Measurements from ENCODE around the gene TK2.

The TK2 gene

DNA sequence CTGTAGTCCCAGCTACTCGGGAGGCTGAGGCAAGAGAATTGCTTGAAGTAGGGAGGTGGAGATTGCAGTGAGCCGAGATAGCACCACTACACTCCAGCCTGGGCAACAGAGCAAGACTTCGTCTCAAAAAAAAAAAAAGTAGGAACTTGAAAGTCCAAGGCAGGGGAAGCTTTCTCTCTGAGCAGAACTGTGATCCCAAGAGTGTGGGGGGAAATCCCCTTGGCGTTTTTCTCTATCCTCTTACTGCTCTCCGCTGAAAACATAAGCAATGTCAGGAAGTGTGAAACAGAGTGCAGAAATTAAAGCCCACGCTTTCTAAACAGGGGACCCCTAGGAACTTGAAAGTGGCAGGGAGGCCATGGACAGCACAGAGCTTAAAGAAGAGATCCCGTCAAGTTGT, 44.8 kb upstream of the TK2 start:
- Histone ChIP-seq H3K4me2 (ENCODE audit: low read length) (peak overlapping the region; percentile 36; the same call in 1 of the 2 replicates), H3K27ac (ENCODE audit: low read depth, low read length) (no peak overlapping the region)

DNA sequence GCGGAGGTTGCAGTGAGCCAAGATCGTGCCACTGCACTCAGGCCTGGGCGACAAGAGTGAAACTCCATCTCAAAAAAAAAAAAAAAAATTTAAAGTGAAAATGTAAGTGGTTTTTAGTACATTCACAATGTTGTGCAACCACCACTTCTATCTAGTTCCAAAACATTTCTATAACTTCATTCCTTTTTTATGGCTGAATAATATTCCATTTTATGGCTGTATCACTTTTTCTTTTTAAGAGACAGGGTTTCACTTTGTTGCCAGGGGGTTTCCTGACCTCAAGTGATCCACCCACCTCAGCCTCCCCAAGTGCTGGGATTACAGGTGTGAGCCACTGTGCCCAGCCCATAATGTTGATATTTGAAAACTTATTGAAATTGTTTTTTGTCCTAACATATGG, 42.9 kb upstream of the TK2 start:
- TF ChIP-seq EZH2phosphoT487 (IDR thresholded peaks at IDR 0.05; ENCODE audit: borderline replicate concordance, low read length) (no peak), CTCF (IDR thresholded peaks at IDR 0.05; ENCODE audit: low read depth, low read length, poor library complexity, severe bottlenecking) (no peak)
- peaks cover 17% of the 10 kb centered on the region for H3K4me1 ChIP-seq (ENCODE audit: control insufficient read depth, low read length)
- H3K27ac ChIP-seq (ENCODE audit: low read depth, low read length), result no peak overlapping the region
- no peak overlapping the region for H3K4me3 ChIP-seq (ENCODE audit: low read length)
- no peaks in the 10 kb centered on the region for H3K9me2 ChIP-seq (replicated peaks; ENCODE audit: control insufficient read depth, low read length)
- no peaks in the 10 kb centered on the region for H3K79me2 ChIP-seq (ENCODE audit: control insufficient read depth, low read length)
- H3F3A ChIP-seq (ENCODE audit: control insufficient read depth, insufficient read depth), result no peaks in the 10 kb centered on the region
- H3K27me3 ChIP-seq (ENCODE audit: control insufficient read depth, low read length), result peaks cover 26% of the 10 kb centered on the region
- H4K20me1 ChIP-seq (ENCODE audit: control insufficient read depth, insufficient read depth, low read depth, low read length), result no peaks in the 10 kb centered on the region
- no peaks in the 10 kb centered on the region for H3K36me3 ChIP-seq (ENCODE audit: control insufficient read depth, low read length)
- no peak overlapping the region for H3K4me2 ChIP-seq (ENCODE audit: low read length)
- no peaks in the 10 kb centered on the region for H3K9me3 ChIP-seq (ENCODE audit: control insufficient read depth, insufficient read depth, low read length)

More for the DNA sequence above, 44.8 kb upstream of the TK2 start:
- TF ChIP-seq EZH2phosphoT487 (IDR thresholded peaks at IDR 0.05; ENCODE audit: borderline replicate concordance, low read length) (no peak), CTCF (IDR thresholded peaks at IDR 0.05; ENCODE audit: low read depth, low read length, poor library complexity, severe bottlenecking) (no peak)
- Histone ChIP-seq H3K27me3 (ENCODE audit: control insufficient read depth, low read length) (peaks cover 39% of the 10 kb centered on the region), H3K4me1 (ENCODE audit: control insufficient read depth, low read length) (peaks cover 19% of the 10 kb centered on the region), H3K9me3 (ENCODE audit: control insufficient read depth, insufficient read depth, low read length) (no peaks in the 10 kb centered on the region), H3F3A (ENCODE audit: control insufficient read depth, insufficient read depth) (no peaks in the 10 kb centered on the region), H3K79me2 (ENCODE audit: control insufficient read depth, low read length) (no peaks in the 10 kb centered on the region), H4K20me1 (ENCODE audit: control insufficient read depth, insufficient read depth, low read depth, low read length) (no peaks in the 10 kb centered on the region), H3K4me3 (ENCODE audit: low read length) (no peak overlapping the region), H3K36me3 (ENCODE audit: control insufficient read depth, low read length) (no peaks in the 10 kb centered on the region), H3K9me2 (replicated peaks; ENCODE audit: control insufficient read depth, low read length) (no peaks in the 10 kb centered on the region)

DNA sequence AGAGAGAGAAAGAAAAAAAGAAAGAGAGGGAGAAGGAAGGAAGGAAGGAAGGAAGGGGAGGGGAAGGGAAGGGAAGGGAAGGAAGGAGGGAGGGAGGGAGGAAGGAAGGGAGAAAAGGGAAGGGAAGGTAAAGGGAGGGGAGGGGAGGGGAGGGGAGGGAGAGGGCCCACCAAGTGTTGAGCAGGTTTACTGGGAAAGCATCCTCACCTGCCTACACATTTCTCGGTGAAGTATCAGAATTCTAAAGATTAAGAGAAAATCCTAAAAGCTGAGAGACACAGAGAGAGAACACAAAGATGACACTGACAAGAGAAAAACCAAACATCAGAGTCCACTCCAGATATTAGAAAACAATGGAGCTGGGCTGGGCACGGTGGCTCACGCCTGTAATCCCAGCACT, 42.3 kb upstream of the TK2 start:
- no peak overlapping the region for H3K4me3 ChIP-seq (ENCODE audit: low read length)
- no peaks in the 10 kb centered on the region for H4K20me1 ChIP-seq (ENCODE audit: control insufficient read depth, insufficient read depth, low read depth, low read length)
- H3K27ac ChIP-seq (ENCODE audit: low read depth, low read length), result no peak overlapping the region
- H3K9me3 ChIP-seq (ENCODE audit: control insufficient read depth, insufficient read depth, low read length), result no peaks in the 10 kb centered on the region
- H3K9me2 ChIP-seq (replicated peaks; ENCODE audit: control insufficient read depth, low read length), result no peaks in the 10 kb centered on the region
- no peaks in the 10 kb centered on the region for H3F3A ChIP-seq (ENCODE audit: control insufficient read depth, insufficient read depth)
- peaks cover 17% of the 10 kb centered on the region for H3K4me1 ChIP-seq (ENCODE audit: control insufficient read depth, low read length)
- TF ChIP-seq CTCF (IDR thresholded peaks at IDR 0.05; ENCODE audit: low read depth, low read length, poor library complexity, severe bottlenecking) (no peak), EZH2phosphoT487 (IDR thresholded peaks at IDR 0.05; ENCODE audit: borderline replicate concordance, low read length) (no peak)
- no peaks in the 10 kb centered on the region for H3K79me2 ChIP-seq (ENCODE audit: control insufficient read depth, low read length)
- no peaks in the 10 kb centered on the region for H3K36me3 ChIP-seq (ENCODE audit: control insufficient read depth, low read length)
- no peak overlapping the region for H3K4me2 ChIP-seq (ENCODE audit: low read length)
- peaks cover 26% of the 10 kb centered on the region for H3K27me3 ChIP-seq (ENCODE audit: control insufficient read depth, low read length)

DNA sequence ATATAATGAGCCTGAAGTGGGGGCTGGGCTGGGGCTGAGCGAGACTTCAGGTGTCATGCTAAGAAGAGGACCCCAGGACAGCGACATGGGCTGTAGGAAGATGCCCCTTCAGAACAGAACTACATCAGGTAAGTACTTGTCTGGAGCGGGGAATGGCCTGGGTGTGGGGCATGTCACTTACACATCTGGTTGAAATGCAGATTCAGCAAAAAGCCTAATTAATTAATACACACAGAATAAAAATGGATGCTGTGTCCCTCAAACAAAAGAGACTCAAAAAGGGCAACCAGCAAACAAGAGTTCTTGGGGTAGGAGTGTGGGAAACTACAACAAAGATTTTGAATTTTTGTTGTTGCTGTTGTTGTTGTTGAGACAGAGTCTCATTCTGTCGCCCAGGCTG, 41.1 kb upstream of the TK2 start:
- Histone ChIP-seq H3K4me3 (ENCODE audit: low read length) (no peak overlapping the region), H4K20me1 (ENCODE audit: control insufficient read depth, insufficient read depth, low read depth, low read length) (no peaks in the 10 kb centered on the region), H3K9me3 (ENCODE audit: control insufficient read depth, insufficient read depth, low read length) (no peaks in the 10 kb centered on the region), H3K36me3 (ENCODE audit: control insufficient read depth, low read length) (no peaks in the 10 kb centered on the region), H3F3A (ENCODE audit: control insufficient read depth, insufficient read depth) (no peaks in the 10 kb centered on the region), H3K79me2 (ENCODE audit: control insufficient read depth, low read length) (no peaks in the 10 kb centered on the region), H3K4me2 (ENCODE audit: low read length) (no peak overlapping the region), H3K27me3 (ENCODE audit: control insufficient read depth, low read length) (peaks cover 26% of the 10 kb centered on the region), H3K4me1 (ENCODE audit: control insufficient read depth, low read length) (peaks cover 17% of the 10 kb centered on the region), H3K9me2 (replicated peaks; ENCODE audit: control insufficient read depth, low read length) (no peaks in the 10 kb centered on the region), H3K27ac (ENCODE audit: low read depth, low read length) (no peak overlapping the region)
- TF ChIP-seq EZH2phosphoT487 (IDR thresholded peaks at IDR 0.05; ENCODE audit: borderline replicate concordance, low read length), result no peak
- TF ChIP-seq CTCF (IDR thresholded peaks at IDR 0.05; ENCODE audit: low read depth, low read length, poor library complexity, severe bottlenecking), result no peak

Measured in DOHH2 (cell line).